Cardiac muscle cell (in vitro differentiated cells and primary cell): ENCODE data around the gene RNF135. TPM values are rescaled to one million over a fixed set of nuclear protein-coding genes. Genes with fewer than 3 reads are reported as not detected.
"Not testable (repeated sequence)": the region's sequence is repeated elsewhere in the genome, so short reads cannot be mapped to it uniquely, and the experiment has no call there.

Experiments used
- DNase-seq, 2 donors: peaks; one replicate each; pipeline versions ENCODE4 v3.0.0 to v3.0.0-alpha.2; 2010 to 2017; ENCODE audit warnings: low read depth in 1 of 2, low spot score in 1 of 2
- H3K27ac ChIP-seq: fragments of 200-600 bp; sonication (generic); 2 replicates; pipeline ENCODE4 v1.5.1; 2016
- H3K27me3 ChIP-seq: fragments of 200-600 bp; sonication (generic); 2 replicates; pipeline ENCODE4 v1.6.0; 2016; ENCODE audit warnings: control low read depth
- H3K36me3 ChIP-seq: fragments of 200-600 bp; sonication (generic); 2 replicates; pipeline ENCODE4 v1.5.1; 2016; ENCODE audit warnings: control low read depth
- H3K4me1 ChIP-seq: fragments of 200-600 bp; sonication (generic); 2 replicates; pipeline ENCODE4 v1.8.1; 2017; ENCODE audit warnings: low read depth, mild to moderate bottlenecking, mixed run types
- H3K4me3 ChIP-seq: fragments of 200-600 bp; sonication (generic); 2 replicates; pipeline ENCODE4 v1.5.1; 2016; ENCODE audit warnings: mild to moderate bottlenecking
- H3K9me3 ChIP-seq: fragments of 200-600 bp; sonication (generic); 2 replicates; pipeline ENCODE4 v1.5.1; 2017; ENCODE audit warnings: low read depth, mild to moderate bottlenecking, control low read depth
- CTCF ChIP-seq: IDR thresholded peaks from 2 replicates; pipeline ENCODE4 v1.5.1; 2012; ENCODE audit warnings: low read depth, mild to moderate bottlenecking, low read length
- polyA plus RNA-seq: library from polyadenylated mRNA; unstranded; fragments of >200 nt; fragmentation: Nextera tagmentation; extraction: Ambion mirVana; gene quantifications from 2 replicates; pipeline ENCODE4 v1.2.1, GENCODE V29; 2016
- total RNA-seq: library from RNA; depleted of rRNA; stranded (reverse); fragments of >200 nt; gene quantifications from 2 replicates; pipeline ENCODE4 v1.2.3, GENCODE V29; 2016

Gene RNF135
- total and polyA plus RNA-seq, 2 experiments from 2014 or later, result 1.4 to 4.1 TPM

- Histone ChIP-seq H3K9me3 (no peaks in the 10 kb centered on the region), H3K27me3 (peaks cover 40% of the 10 kb centered on the region), H3K36me3 (no peaks in the 10 kb centered on the region), H3K27ac (no peak overlapping the region), H3K4me3 (no peak overlapping the region), H3K4me1 (no peaks in the 10 kb centered on the region)
- no peak for DNase-seq
- TF ChIP-seq CTCF, result no peak
These were observed 43.1 kb upstream of the RNF135 start for GRCh38 chr17:30927756-30928155.

- no peak overlapping the region for H3K4me3 ChIP-seq
- peaks cover 34% of the 10 kb centered on the region for H3K27me3 ChIP-seq
- no peak for DNase-seq
- no peaks in the 10 kb centered on the region for H3K36me3 ChIP-seq
- no peak overlapping the region for H3K27ac ChIP-seq
- H3K9me3 ChIP-seq, result no peaks in the 10 kb centered on the region
- no peak for TF ChIP-seq CTCF
- H3K4me1 ChIP-seq, result no peaks in the 10 kb centered on the region
These were observed 42.3 kb upstream of the RNF135 start for GRCh38 chr17:30928584-30928983.

DNA sequence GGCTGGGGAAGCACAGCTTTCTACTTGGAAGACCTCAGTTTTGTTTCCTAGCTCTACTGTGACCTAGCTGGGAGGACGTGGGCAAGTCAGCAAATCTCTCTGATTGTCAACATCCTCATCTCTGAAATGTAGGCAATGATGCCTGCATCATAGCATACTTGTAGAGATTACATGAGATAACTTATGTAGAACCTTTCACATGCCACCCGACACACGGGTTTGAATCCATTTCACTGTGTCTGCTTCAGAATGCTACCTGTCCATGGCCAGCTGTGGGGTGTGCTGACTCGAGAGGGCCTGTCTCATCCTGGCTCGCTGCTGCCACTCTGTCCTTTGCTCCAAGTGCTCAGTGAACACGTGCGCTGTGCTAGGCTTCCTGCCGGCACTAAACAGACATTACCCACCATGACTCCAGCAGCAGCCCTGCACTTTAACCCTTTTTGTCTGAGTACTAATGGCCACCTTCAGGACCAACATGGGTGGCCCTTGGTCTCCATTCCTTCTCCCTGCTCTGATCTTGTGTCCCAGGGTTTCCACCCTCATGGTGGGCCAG is 41.7 kb upstream of the RNF135 start:
- Histone ChIP-seq H3K27ac (no peak overlapping the region), H3K4me3 (no peak overlapping the region), H3K36me3 (no peaks in the 10 kb centered on the region), H3K4me1 (no peaks in the 10 kb centered on the region), H3K9me3 (no peaks in the 10 kb centered on the region), H3K27me3 (peaks cover 28% of the 10 kb centered on the region)
- TF ChIP-seq CTCF, result no peak
- DNase-seq, result no peak

GRCh38 chr17:30929861-30930260 is 41.0 kb upstream of the RNF135 start:
- H3K4me3 ChIP-seq, H3K9me3 ChIP-seq, H3K4me1 ChIP-seq, H3K27ac ChIP-seq, DNase-seq, H3K36me3 ChIP-seq: not testable (repeated sequence)
- H3K27me3 ChIP-seq, result peaks cover 21% of the 10 kb centered on the region

DNA sequence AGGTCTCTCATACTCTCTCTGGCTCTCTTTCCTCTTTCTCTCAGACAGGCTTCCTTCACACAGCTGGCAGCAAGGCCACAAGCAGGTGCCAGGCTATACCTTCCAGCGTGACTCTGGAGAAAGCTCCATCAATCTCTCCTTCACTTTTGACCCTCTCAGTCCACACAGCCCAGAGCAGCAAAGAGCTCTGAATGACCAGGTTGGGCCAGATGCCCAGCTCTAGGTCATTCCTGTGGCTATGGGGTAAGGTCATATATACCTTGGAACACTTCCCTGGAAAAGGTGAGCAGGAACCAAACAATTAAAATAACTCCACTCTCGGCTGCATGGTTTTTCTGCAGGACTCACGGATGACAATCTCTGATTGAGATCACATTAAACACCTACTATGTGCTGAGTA is 40.3 kb upstream of the RNF135 start:
- H3K36me3 ChIP-seq, result no peaks in the 10 kb centered on the region
- no peak overlapping the region for H3K27ac ChIP-seq
- no peak for TF ChIP-seq CTCF
- no peaks in the 10 kb centered on the region for H3K4me1 ChIP-seq
- H3K9me3 ChIP-seq, result no peaks in the 10 kb centered on the region
- H3K27me3 ChIP-seq, result peaks cover 17% of the 10 kb centered on the region
- DNase-seq, result no peak
- H3K4me3 ChIP-seq, result no peak overlapping the region

DNA sequence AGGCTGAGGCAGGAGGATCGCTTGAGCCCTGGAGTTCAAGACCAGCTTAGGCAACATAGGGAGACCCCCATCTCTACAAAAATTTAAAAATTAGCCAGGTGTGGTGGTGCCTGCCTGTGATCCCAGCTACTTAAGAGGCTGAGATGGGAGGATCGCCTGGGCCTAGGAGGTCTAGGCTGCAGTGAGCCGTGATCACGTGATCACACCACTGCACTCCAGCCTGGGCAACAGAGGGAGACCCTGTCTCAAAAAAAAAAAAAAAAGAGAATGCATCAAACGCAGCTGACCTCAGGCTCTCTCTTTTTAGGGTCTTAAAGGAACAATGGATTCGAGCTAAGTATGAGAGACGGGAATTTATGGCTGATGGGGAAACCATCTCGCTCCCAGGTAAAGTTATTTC is 39.3 kb upstream of the RNF135 start:
- H3K9me3 ChIP-seq, H3K4me3 ChIP-seq, H3K4me1 ChIP-seq, DNase-seq, H3K36me3 ChIP-seq, H3K27ac ChIP-seq, H3K27me3 ChIP-seq: not testable (repeated sequence)

DNA sequence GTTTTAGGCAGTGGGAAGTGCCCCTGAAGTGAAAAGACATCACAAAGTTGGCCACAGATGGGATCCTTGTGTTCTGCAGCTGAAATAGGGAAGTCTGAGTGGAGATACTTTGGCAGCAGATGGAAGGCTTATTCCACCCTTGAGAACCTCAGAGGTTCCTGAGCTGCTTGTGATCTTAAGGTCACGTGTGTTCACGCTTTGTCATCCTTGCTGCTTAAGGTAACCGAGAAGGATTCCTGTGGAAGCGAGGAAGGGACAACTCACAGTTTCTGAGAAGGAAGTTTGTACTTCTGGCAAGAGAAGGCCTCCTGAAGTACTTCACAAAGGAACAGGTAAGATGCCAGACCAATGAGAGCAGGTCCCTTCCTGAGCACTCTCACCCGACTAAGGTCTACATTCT is 36.9 kb upstream of the RNF135 start:
- Histone ChIP-seq H3K9me3 (no peaks in the 10 kb centered on the region), H3K4me1 (no peaks in the 10 kb centered on the region), H3K27ac (no peak overlapping the region), H3K36me3 (no peaks in the 10 kb centered on the region), H3K4me3 (no peak overlapping the region), H3K27me3 (peaks cover 3% of the 10 kb centered on the region)
- no peak for TF ChIP-seq CTCF
- no peak for DNase-seq
